GM12891 (cell line): ENCODE data around the gene NEK9.

Experiments used
- PAX5 ChIP-seq: IDR thresholded peaks from 2 replicates; pipeline ENCODE4 v1.6.1; 2011; ENCODE audit warnings: low read length, moderate library complexity, mild to moderate bottlenecking; ENCODE audit not compliant: insufficient read depth, severe bottlenecking
- POLR2A ChIP-seq: IDR thresholded peaks from 2 replicates; pipeline ENCODE4 v1.6.1; 2011; ENCODE audit warnings: low read depth, low read length, control low read depth
- POLR2AphosphoS5 ChIP-seq: IDR thresholded peaks from 2 replicates; pipeline ENCODE4 v1.6.1; 2011; ENCODE audit warnings: low read depth, low read length, control low read depth
- POU2F2 ChIP-seq: IDR thresholded peaks from 2 replicates; pipeline ENCODE4 v1.6.1; 2011; ENCODE audit warnings: low read depth, mild to moderate bottlenecking, control low read depth, low read length, moderate library complexity
- SPI1 ChIP-seq: IDR thresholded peaks from 2 replicates; pipeline ENCODE4 v1.6.1; 2011; ENCODE audit warnings: low read depth, low read length, control low read depth
- TAF1 ChIP-seq: IDR thresholded peaks from 2 replicates; pipeline ENCODE4 v1.6.1; 2011; ENCODE audit warnings: low read depth, low read length, control low read depth

GRCh38 chr14:75032939-75033338 lies 93.9 kb downstream of the NEK9 start:
- TF ChIP-seq POLR2AphosphoS5 (no peak), POLR2A (no peak), SPI1 (no peak), TAF1 (no peak), POU2F2 (no peak), PAX5 (no peak)
